ENCODE results near the gene RMI2.

Gene RMI2

DNA sequence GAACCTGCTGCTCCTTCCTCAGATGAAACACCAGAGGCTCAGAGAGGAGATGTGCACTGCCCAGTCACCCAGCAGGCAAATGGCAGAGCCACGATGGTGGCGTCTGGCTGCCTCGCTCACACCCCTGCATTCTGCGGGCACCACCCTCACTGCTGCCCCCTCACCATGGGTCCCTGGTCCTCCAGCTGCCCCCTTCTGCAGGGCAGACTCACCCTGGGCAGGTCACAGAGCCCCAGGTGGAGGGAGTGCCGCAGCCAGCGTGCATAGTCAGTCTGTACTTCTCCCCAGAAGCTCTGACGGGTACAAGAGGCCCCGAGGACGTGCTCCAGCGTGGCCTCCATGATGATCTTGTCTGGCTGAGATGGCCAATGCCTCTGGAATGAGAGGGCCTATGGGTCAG, 52.9 kb downstream of the RMI2 start:
- Mint-ChIP-seq H3K9me3 (no peaks in the 10 kb centered on the region), H3K27me3 (no peaks in the 10 kb centered on the region), H3K36me3 (ENCODE audit: low read depth) (no peaks in the 10 kb centered on the region), H3K4me3 (no peak overlapping the region), H3K4me1 (no peaks in the 10 kb centered on the region), H3K27ac (no peak overlapping the region)
- ATAC-seq (no peak), DNase-seq (no peak)

- Mint-ChIP-seq H3K27ac (no peak overlapping the region), H3K27me3 (no peaks in the 10 kb centered on the region), H3K9me3 (no peaks in the 10 kb centered on the region), H3K36me3 (ENCODE audit: low read depth) (no peaks in the 10 kb centered on the region), H3K4me3 (no peak overlapping the region), H3K4me1 (no peaks in the 10 kb centered on the region)
- ATAC-seq (no peak), DNase-seq (no peak)
Observed at GRCh38 chr16:11398851-11399250, 53.6 kb downstream of the RMI2 start.

GRCh38 chr16:11399261-11399831, 54.1 kb downstream of the RMI2 start:
- Mint-ChIP-seq H3K9me3 (no peaks in the 10 kb centered on the region), H3K4me1 (no peaks in the 10 kb centered on the region), H3K27me3 (no peaks in the 10 kb centered on the region), H3K4me3 (no peak overlapping the region), H3K36me3 (ENCODE audit: low read depth) (no peaks in the 10 kb centered on the region), H3K27ac (no peak overlapping the region)
- DNase-seq, result no peak
- ATAC-seq, result no peak

DNA sequence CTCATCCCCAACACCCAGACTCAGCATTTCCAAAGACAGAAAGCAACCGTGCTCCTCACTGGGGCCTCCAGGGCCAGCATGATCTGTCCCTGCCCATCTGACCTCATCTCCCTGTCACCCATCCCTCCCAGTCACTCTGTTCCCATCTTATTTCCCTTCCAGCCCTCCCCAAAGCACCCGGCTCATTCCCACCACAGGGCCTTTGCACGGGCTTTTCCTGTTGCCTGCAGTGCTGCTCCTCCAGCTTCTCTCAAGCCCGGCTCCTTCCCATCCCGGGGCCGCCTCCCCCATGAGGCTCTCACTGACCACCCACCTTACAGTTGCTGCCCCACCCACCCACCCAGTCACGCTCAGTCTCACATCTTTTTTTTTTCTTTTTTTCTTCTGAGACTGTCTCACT, 54.8 kb downstream of the RMI2 start:
- Mint-ChIP-seq H3K27ac (no peak overlapping the region), H3K4me1 (no peaks in the 10 kb centered on the region), H3K27me3 (no peaks in the 10 kb centered on the region), H3K36me3 (ENCODE audit: low read depth) (no peaks in the 10 kb centered on the region), H3K4me3 (no peak overlapping the region), H3K9me3 (no peaks in the 10 kb centered on the region)
- DNase-seq, result no peak
- ATAC-seq, result no peak

Measured in activated naive CD8-positive, alpha-beta T cell treated with anti-CD3 and anti-CD28 coated beads, Interleukin-2, amount 50 U/mL, for 24 hours (primary cell).